AG09319 (cell line): ENCODE measurements around the gene TRAPPC13.
"Not testable (repeated sequence)": the region's sequence is repeated elsewhere in the genome, so short reads cannot be mapped to it uniquely, and the experiment has no call there.

Experiments used
- DNase-seq: peaks from one replicate; pipeline ENCODE4 v3.0.0-alpha.2; 2010; ENCODE audit warnings: low read depth; ENCODE audit errors: extremely low read depth
- TF ChIP-seq, protein P1 (sequence below): IDR thresholded peaks from 2 replicates; pipeline ENCODE4 v1.5.1; 2011; ENCODE audit warnings: low read depth, mild to moderate bottlenecking, inconsistent platforms, low read length, moderate library complexity

The TRAPPC13 gene

DNA sequence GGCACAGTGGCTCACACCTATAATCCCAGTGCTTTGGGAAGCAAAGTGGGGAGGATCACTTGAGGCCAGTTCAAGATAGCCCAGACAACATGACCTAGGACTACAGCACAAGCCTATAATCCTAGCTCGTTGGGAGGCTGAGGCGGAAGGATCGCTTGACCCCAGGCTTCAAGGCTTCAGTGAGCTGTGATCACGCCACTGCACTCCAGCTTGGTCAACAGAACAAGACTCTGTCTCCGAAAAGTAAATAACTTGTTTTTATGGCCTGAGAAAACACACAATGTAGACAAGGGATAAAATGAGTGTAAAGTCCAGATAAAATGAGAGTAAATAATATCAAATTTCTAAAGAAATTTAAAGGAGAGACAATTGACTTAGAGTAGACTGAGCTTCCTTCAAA is 26.3 kb downstream of the TRAPPC13 start:
- no peak for DNase-seq
- TF ChIP-seq, protein P1, sequence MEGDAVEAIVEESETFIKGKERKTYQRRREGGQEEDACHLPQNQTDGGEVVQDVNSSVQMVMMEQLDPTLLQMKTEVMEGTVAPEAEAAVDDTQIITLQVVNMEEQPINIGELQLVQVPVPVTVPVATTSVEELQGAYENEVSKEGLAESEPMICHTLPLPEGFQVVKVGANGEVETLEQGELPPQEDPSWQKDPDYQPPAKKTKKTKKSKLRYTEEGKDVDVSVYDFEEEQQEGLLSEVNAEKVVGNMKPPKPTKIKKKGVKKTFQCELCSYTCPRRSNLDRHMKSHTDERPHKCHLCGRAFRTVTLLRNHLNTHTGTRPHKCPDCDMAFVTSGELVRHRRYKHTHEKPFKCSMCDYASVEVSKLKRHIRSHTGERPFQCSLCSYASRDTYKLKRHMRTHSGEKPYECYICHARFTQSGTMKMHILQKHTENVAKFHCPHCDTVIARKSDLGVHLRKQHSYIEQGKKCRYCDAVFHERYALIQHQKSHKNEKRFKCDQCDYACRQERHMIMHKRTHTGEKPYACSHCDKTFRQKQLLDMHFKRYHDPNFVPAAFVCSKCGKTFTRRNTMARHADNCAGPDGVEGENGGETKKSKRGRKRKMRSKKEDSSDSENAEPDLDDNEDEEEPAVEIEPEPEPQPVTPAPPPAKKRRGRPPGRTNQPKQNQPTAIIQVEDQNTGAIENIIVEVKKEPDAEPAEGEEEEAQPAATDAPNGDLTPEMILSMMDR: no peak

DNA sequence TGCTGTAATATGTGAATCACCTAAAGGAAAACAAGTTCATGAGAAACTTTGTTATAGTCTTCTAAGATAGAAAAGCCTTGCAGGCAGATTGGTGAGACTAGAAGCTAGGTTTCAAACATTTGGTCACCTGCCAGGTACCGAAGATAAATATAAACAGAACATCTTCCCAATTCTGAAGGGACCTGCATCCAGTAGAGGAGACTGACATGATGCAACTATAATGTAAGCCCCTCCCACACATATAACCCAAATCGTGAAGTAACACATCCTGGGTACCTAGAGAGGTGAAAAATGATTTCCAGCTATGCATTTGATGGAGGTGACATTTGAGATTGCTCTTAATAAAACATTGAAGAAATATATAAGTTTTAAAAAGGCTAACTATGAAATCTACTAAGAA is 29.9 kb downstream of the TRAPPC13 start:
- TF ChIP-seq, protein P1: no peak
- DNase-seq: no peak

DNA sequence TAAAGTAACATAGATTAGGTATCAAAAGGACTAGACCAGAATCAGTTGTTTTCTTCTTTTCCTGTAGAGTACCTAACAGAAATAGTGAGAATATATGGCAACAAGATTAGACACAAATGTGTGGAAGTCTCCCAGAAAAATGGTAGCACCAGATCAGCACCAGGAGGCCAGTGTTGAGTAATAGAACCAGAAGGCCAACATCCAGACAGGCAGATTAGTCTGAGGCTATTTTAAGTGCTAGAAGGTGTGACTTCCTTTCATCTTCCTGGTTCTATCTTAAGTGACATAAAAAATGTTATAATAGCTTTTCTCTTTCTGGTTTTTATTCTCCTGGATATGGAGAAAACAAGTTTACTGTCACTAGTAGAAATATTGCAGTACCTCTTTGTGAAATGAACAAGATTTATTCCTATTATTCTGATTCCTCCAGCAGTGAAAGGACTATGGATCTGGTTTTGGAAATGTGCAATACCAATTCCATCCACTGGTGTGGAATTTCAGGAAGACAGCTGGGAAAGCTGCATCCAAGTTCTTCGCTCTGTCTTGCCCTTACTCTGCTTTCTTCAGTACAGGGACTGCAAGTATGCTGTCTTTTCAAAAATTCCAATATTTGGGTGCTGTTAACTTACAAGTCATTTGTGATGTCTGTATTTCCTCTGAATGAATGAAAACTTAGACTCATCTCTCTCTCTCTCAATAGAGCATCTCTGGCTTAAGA is 39.1 kb downstream of the TRAPPC13 start:
- DNase-seq: no peak
- TF ChIP-seq, protein P1: peak; percentile 28

DNA sequence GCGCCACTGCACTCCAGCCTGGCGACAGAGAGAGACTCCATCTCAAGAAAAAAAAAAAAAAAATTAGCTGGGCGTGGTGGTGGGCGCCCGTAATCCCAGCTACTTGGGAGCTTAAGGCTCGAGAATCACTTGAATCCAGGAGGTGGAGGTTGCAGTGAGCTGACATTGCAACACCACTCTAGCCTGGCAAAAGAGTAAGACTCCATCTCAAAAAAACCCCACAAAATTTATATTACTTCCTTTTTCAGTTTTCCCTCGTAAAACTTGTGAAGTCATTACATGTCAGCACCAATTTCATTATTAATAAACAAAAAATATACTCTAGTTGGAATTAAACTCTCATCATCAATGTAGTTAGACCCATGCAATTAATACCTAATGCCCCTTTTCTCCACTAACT is 43.9 kb downstream of the TRAPPC13 start:
- DNase-seq: no peak
- TF ChIP-seq, protein P1: no peak

DNA sequence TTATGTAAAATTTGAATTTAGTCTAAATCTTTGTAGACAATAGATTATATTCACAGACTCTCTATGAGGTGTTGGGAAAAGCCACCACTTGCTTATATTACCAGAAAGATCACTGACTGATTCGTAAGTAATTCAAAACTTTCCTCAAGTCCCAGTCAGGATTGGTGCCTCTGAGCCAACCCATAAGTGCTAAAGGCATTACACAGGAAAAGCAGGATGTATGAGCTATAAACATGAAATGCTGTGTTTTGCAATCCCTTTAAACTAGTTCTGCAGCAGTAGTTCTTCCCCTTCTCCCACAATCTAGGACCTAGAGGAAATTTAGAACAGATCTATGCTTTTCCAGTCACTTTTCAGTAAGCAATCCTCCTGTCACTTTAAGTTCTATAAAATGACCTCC is 48.0 kb downstream of the TRAPPC13 start:
- no peak for DNase-seq
- TF ChIP-seq, protein P1: no peak

DNA sequence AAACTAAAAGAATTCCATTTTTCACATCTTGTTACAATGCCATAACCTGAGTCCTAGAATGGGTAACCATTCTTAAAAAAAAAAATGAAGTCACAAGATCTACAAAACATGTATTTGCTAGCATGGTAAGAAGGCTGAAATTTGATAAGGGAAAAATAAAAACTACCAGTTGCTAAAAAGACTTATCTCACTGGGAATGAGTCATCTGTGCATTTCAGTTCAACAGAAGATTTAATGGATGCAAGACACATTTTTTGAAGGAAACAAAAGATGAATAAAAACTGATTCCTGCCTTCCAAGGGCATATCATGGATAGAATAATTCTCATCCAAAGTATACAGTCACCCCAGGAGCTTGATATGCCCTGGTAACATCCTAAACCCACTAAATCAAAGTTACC is 49.9 kb downstream of the TRAPPC13 start:
- TF ChIP-seq, protein P1: no peak
- DNase-seq: no peak

DNA sequence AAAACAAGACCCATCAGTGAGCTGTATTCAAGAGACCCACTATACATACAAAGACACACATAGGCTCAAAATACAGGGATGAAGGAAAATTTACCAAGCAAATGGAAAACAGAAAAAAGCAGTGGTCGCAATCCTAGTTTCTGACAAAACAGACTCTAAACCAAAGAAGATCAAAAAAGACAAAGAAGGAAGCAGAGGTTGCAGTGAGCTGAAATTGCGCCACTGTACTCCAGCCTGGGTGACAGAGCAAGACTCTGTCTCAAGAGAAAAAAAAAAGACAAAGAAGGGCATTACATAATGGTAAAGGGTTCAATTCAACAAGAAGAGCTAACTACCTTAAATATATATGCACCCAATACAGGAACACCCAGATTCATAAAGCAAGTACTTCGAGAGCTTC is 51.2 kb downstream of the TRAPPC13 start:
- DNase-seq: not testable (repeated sequence)

DNA sequence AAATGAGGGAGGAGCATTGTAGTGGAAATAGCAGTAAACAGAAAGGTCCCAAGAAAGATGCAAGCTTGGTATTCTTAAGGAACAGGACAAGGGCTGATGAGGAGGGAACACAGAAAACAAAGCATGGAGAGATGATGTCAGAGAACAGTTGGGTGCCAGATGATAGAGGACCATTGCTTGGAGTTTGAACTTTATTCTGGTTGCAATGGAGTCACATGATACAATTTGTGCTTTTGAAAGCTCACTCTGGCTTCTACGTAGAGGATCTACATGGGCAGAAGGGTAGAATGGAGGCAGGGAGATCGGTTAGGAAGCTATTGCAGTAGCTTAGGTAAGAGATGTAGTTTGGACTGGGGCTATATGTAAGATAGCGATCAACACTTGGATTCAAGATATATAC is 57.3 kb downstream of the TRAPPC13 start:
- DNase-seq: no peak
- TF ChIP-seq, protein P1: no peak
